ENCODE results near the gene NPM1. TPM values are rescaled to one million over a fixed set of nuclear protein-coding genes. Genes with fewer than 3 reads are reported as not detected.
A peak's percentile ranks its signal among the peaks of the same experiment; 100 is the strongest.

NPM1 gene
- total and polyA plus RNA-seq, 3 experiments from 2014 or later: 603 to 4,687 (median 4,412) TPM

DNA sequence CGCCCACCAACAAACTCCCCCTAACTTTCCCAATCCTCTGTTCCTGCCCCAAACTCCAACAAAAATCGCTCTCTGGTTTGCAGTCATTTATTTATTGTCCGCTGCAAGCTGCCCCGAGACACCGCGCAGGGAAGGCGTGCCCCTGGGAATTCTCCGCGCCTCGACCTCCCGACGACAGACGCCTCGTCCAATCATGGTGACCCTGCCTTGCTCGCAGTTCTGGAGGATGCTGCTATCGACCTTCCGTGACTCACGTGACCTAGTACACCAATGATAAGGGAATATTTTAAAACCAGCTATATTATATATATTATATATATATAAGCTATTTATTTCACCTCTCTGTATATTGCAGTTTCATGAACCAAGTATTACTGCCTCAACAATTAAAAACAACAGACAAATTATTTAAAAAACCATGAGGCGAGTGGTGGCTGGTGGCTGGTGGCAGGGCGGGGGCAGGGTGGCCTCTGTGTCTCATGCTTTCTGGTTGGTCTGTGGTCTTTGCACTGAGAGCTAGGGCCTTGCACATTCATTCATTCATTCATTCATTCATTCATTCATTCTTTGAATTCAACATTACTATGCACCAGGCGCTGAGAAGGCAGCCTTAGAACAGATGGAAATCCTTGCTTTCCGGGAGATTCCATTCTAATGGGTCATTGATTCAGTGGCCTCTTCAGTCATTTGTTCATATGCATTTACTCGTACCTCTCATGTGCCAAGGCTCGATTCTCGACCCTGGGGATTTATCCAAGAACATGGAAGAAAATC is 69.7 kb downstream of the NPM1 start:
- H3K4me1 ChIP-seq (ENCODE audit: insufficient read depth, low read length): no peaks in the 10 kb centered on the region
- Mint-ChIP-seq H3K36me3 (no peaks in the 10 kb centered on the region), H3K9me3 (no peaks in the 10 kb centered on the region), H3K4me1 (peaks cover 0 to 1% (median 0%) of the 10 kb centered on the region in 3 donors), H3K27me3 (peaks cover 14 to 33% of the 10 kb centered on the region in 2 donors), H3K27ac (no peak overlapping the region), H3K4me3 (no peak overlapping the region)
- H3K4me3 ChIP-seq (ENCODE audit: low read length): no peak overlapping the region
- H3K27me3 ChIP-seq (ENCODE audit: insufficient read depth, low read length, poor library complexity, severe bottlenecking): no peaks in the 10 kb centered on the region
- POLR2A ChIA-PET: no interaction called here
- H3K9me3 ChIP-seq (ENCODE audit: low read length): no peaks in the 10 kb centered on the region
- H3K36me3 ChIP-seq (ENCODE audit: insufficient read depth, low read length): no peaks in the 10 kb centered on the region
- peak in 1 of 5 donors; percentile 1 for DNase-seq
- H3K27ac ChIP-seq (ENCODE audit: low read depth, low read length): no peak overlapping the region
- CTCF ChIA-PET: no interaction called here

DNA sequence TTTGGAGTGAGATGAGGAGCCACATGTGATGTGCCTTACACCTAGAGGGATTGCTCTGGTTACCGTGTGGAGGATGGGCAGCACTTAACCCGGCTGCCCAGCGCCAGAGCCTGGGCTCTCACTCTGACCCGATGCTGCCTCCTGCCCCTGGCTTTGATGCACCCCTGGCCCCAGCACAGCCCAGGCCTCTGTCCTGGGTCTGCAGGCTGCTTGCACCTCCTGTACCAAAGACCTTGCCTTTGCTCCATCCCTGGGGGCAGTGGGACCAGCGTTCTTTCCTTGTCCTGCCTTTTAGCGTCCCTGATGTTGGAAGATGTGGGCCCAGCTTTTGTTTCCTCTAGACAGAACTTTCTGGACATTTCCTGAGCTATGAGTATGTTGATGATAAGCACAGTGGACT is 72.2 kb downstream of the NPM1 start:
- no peaks in the 10 kb centered on the region for H3K9me3 Mint-ChIP-seq
- Histone ChIP-seq H3K36me3 (ENCODE audit: insufficient read depth, low read length) (no peaks in the 10 kb centered on the region), H3K4me3 (ENCODE audit: low read length) (no peak overlapping the region), H3K27ac (ENCODE audit: low read depth, low read length) (no peak overlapping the region), H3K9me3 (ENCODE audit: low read length) (no peaks in the 10 kb centered on the region), H3K27me3 (ENCODE audit: insufficient read depth, low read length, poor library complexity, severe bottlenecking) (no peaks in the 10 kb centered on the region), H3K4me1 (ENCODE audit: insufficient read depth, low read length) (no peaks in the 10 kb centered on the region)
- ChIA-PET POLR2A (no interaction called here), CTCF (no interaction called here)
- peaks cover 9 to 28% of the 10 kb centered on the region in 2 donors for H3K27me3 Mint-ChIP-seq
- no peak overlapping the region for H3K4me3 Mint-ChIP-seq
- no peak for DNase-seq
- H3K4me1 Mint-ChIP-seq: no peaks in the 10 kb centered on the region
- no peaks in the 10 kb centered on the region for H3K36me3 Mint-ChIP-seq
- H3K27ac Mint-ChIP-seq: no peak overlapping the region

Other genes with a start within 250 kb of the NPM1 start
- not detected for gene TLX3, start 78.6 kb upstream of the NPM1 start, total RNA-seq
- gene TLX3, start 78.6 kb upstream of the NPM1 start, polyA plus RNA-seq: not detected
- under 1 TPM; 0.18 to 0.22 TPM for gene FGF18, start 31.8 kb downstream of the NPM1 start, total RNA-seq
- gene FGF18, start 31.8 kb downstream of the NPM1 start, polyA plus RNA-seq: not detected